ENCODE data around the gene COL23A1.
A peak's percentile ranks its signal among the peaks of the same experiment; 100 is the strongest.

Gene COL23A1

DNA sequence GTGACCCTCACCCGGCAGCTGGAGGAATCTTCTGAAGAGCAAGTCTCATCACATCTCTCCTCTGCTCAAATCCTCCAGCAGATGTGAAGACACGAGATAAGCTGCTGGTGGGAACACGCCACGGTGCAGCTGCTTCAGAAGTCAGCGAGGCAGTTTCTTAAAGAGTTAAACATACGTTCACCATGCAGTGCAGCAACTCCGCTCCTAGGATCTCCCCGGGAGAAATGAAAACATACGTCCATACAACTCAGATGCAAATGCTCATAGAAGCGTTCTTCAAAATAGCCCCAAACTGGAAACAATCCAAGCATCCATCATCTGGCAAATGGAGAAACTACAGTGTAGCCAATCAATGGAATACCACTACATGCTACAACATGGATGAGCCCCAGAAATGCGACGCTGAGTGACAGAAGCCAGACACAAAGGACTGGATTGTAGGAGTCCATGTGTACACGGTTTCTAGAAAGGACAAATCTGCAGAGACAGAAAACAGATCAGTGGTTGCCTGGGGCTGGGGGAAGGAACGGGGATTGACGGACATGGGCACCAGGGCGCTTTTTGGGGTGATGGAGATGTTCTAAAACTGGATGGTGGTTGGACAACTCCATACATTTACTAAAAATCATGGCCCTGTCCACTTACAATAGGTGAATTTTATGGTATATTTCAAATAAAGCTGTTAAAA is 150.6 kb downstream of the COL23A1 start:
- DNase-seq (ENCODE audit: low spot score) (no peak), FAIRE-seq (no peak)

DNA sequence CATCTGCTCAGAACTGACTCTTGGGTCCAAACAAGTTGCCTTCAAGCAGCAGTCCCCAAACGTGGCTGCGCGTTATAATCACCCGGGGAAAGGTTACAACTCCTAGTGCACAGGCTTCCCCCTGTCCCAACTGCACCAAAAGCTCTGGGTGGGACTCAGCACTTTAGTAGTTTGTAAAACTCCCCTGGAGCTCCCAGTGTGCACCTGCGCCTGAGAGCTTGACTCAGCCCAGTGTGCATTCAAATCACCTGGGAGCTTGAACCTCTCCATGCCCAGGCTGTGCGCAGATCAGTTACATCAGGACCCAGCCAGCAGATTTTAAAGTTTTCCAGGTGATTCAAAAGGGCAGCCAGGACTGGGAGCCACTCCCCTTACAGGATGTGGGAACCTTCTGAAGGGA is 151.4 kb downstream of the COL23A1 start:
- DNase-seq (ENCODE audit: low spot score) (no peak), FAIRE-seq (no peak)

DNA sequence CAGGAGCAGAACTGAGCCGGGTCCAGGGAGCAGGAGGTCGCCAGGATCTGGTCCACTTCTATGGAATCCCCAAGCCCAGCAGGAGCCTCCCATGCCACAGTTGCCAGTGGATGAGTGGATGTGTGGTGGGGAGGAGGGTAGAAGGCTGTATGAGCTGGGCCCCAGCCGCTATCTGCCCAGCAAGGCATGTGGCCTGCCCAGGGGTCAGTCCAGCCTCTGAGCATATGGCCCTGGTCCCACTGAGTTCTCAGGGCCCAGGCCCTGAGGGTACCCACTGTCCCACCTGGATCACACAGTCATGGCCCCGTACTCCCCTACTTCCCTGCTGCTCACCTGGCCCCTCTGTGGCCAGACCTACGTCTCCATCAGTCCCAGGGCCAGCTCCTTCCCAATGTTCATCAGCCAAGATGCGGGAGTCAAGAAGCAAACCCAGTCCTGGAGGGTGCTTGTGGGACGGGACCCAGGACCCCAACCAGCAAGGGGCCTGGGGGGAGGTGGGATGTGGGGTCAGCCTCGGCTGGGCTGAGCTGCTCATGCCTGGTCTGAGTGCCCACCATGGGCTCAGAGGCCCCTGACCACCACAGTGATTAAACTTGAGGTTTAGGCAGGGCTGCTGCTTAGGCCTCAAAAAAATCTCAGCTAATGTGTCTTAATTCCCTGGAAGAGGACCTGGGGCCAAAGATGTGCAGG is 152.7 kb downstream of the COL23A1 start:
- DNase-seq (ENCODE audit: low spot score) (no peak), FAIRE-seq (no peak)

DNA sequence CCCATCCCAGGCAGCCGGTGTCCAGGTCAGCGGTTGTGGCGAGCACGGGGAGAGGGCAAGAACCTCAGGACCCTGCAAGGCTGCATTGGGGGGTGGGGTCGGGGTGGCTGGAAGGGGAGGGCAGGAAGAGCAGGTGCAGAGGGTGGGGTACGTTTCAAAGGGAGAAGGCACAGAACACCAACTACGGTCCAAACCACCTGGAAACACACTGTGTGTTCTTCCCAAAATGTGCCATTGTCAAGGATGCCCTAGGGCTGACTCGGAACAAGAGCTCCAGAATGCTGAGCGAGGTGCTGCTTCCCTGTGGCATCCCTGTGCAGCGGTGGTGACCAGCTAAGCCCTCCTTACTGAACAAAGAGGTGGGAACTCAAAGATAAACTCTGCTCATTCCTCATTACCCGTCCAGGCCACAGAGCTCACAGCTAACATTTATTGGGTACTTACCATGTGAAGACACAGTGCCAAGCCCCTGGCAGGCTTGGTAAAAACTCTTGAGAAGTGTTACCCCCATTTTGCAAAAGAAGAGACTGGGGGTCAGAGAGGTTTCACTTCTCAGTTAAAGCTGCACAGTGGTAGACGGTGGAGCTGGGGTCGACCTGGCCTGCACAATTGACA is 153.8 kb downstream of the COL23A1 start:
- FAIRE-seq (no peak), DNase-seq (ENCODE audit: low spot score) (no peak)

DNA sequence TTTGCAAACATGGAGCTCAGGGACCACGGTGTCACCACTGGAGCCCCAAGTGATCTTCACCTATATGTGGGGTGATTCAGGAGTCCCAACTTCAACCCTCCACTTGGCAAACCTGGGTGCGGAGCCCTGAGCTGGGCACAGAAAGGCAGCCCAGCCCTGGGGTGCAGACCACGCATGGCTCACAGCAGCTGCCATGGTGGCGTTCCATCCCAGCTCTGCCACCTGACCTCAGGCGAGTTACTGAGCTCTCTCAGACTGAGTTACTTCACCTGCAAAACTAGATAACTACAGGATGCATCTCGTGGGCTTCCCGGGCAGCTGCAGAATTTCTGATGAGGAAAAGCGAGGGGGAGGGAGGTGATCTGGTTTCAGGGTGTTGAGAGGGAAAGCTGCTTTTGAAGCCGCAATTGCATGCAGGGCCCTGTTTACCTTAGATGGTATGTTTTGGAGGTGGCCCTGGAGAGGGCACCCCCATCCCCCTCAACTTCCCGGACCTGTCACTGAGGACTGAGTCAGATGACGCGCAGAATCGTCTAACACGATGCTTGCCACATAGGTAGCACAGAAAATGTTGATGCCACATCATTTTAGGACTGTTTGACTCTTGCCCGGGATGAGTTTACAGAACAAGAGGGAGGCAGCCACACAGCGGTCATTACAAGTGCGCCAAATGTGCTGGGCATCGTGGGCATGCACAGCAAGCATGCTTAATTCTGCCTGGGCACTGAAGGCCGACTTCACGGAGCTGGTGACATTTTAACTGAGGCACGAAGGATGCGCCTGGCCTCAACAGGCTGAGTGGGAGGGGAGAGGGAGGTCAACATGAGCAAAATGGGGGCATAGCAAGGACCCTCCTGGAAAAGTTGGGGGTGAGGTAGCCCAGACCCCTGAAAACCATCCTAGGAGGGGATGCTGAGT is 154.6 kb downstream of the COL23A1 start:
- FAIRE-seq, result no peak
- DNase-seq (ENCODE audit: low spot score), result no peak

DNA sequence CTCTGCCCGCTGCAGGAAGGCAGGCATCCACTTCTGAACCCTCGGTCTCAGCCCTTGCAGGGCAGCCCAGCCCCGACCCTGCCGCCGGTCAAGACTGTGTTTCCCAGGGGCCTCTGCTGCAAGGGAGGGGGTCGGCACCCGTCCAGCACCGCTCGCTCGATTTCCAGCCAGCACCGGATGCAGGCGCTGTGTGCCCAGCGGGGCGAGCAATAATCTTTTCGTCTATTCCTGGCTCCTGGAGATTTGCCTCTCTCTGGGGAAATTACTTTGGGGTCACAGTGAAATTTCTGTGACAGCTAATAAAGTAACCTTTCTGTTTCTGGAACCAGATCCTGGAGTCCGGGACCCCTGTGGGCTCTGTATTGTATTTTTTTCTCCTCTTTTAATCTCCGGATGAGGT is 155.3 kb downstream of the COL23A1 start:
- FAIRE-seq (no peak), DNase-seq (ENCODE audit: low spot score) (no peak)

DNA sequence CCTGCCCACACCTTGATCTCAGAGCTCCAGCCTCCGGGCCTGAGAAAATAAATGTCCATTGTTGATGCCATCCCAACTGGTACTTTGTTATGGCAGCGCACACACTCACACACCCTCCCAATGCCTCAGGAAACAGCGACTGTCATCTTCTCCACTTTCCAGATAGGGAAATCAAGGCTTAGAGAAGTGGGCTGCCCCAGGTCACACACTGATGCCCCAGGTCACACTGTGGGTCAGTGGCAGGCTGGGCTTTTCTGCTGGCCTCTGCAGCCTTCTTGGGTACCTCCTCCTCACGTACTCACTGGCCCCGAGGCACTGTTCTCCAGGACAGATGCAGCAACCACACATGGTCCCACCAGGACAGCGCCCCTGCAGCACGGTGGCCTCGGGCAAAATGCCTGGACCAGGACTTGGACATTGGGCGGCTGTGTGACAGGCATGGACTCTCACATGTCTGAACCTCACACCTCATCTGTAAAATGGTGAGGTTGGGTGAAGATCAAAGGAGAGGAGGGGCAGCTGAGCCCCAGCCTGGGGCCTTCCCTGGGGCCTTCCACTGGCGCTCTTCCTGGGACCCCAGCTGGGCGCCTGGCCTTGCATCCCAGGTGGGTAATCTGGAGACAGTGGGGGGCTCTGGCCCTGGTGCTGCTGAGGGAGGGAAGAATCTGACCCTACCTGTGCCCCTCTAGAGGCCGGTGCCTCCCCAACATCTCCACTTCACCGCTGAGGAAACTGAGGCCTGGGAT is 156.0 kb downstream of the COL23A1 start:
- FAIRE-seq, result no peak
- no peak for DNase-seq (ENCODE audit: low spot score)

DNA sequence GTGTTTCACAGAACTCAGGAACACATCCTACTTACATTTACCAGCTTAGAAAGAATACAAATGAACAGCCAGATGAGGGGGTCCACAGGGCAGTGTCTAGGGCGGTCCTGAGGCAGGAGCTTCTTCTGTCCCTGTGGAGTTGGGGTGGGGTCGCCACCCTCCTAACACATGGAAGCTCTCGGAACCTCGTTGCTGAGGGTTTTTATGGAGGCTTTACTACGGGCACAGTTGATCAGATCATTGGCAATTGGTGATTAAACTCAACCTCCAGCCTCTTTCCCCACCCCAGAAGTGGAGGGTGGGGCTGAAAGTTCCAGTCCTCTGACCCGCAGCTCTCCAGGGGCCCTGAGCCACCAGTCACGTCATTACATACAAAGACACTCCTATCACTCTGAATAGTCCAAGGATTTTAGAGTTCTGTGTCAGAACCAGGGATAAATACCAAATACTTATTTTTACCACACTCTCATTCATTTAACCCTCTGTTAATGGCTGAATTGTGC is 156.9 kb downstream of the COL23A1 start:
- DNase-seq (ENCODE audit: low spot score), result no peak
- no peak for FAIRE-seq

DNA sequence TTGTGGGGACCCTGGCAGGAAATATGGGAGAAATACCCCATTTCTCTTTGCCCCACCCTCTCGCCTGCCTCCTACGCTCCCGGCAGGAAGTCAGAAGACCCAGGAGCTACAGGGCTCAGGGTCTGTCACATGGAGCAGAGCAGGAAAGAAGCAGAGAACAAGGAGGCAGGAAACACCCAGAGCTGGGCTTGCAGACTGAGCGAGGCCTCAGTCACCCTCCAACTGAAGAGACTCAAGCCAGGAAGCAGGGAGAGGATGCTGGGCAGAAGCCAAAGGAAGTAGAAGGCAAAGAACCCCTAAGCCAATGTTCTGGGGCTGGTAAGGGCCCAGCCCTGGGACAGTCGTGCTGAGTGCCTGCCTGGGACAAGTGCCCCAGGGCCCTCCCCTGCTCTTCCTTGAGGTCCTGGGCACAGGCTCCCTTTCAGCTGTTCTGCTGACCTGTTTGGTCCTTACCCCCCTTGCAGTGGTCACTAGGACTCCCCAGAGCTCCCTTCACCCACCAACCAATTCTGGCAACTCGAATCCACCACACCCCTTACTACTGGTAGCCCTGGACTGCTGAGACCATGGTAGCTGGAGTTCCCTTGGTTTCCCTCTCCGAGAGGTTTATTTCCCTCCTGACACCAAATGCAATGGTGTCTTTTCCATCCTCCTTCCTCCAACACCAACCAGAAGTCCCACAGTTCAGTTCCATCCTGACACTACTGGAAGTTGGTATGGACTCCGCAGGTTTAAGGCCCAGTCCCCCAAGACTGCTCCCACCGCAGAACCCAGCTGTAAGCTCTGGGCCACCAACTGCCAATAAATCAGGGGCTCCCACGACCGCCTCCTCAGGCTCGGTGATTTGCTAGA is 157.5 kb downstream of the COL23A1 start:
- FAIRE-seq (no peak), DNase-seq (ENCODE audit: low spot score) (peak; percentile 25)

DNA sequence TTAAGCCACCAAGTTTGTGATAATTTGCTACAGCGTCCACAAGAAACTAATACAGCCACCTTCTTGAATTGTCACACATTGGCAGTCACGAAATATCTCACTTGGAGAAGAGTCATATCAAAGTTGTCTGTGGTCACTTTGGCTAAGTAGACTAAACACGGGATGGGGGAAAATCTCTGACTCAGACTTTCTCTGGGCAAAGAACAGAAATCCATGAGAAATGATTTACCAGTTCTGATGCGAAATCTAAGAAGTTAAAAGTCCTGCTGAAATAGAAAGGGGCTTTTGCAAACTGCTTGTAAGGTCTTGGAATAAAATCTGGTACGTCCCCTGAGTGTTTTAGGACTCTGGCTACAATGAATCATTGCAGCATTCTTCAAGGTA is 158.4 kb downstream of the COL23A1 start:
- peak; percentile 85 for DNase-seq (ENCODE audit: low spot score)
- FAIRE-seq, result peak; percentile 97

DNA sequence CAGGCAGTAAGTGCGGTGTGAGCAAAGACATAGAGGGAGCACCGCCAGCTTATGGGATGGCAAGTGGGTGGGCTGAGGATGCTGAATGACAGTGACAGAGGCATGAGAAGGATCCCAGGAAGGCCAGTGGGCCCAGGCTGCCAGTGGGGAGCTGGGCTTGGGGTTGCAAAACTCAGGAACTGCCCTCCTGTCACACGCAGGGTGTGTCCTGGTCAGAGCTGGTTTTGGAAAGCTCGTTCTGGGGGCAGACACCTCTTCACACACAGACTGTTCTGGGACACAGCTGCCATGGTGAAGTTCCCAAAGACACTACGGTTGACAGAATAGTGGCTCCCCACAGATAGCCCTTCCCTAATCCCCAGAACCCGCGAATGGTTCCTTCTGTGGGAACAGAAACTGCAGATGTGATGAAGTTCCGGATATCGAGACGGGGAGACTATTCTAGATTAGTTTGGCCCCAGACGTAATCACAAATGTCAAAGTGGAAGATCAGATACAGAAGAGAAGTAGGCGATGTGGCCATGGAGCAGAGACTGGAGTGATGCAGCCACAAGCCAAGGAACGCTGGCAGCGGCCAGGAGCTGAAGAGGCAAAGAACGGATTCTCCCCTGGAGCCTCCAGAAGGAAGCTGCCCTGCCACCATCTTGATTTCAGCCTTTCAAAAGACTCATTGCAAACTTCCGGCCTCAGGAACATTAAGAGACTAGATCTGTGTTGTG is 159.0 kb downstream of the COL23A1 start:
- no peak for FAIRE-seq
- no peak for DNase-seq (ENCODE audit: low spot score)

DNA sequence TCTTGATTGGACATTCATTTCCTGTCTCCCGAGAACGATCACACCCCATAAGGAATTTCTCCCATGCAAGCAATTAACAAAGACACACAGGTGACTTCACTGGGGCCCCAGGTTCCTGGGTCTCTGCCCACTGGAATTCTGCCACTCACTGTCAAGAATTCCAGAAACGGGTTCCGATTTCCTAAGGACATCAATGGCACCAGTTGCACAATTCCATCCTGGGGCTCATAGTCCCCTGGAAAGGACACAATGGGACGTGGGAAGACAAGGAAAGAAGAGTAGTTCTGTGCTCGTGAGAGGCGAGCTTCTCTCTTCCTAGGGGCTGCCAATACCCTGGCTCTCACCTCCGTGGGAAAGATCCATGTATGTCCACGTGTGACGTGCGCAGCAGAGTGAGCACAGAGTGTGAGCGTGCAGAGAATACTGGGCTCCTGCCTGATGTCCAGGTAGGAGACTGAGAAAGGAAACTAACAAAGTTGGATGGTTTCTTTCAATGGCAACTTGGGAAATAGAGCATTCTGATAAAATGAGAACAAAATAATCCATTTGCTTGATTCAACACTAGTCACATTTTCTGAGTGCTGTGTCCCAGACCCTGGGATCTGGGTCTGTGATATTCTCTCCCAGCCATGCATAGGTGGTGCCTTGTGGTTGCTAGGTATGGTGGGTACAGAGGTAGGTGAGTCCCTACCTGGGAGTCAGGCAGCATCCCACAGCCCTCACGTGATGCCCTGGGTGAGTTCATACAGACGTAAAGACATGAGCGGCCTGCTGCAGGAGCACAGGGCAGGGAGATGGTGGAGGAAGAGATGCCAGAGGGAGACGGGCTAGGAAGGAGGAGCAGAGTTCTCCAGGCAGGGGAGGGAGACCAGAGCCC is 159.8 kb downstream of the COL23A1 start:
- FAIRE-seq (no peak), DNase-seq (ENCODE audit: low spot score) (no peak)

DNA sequence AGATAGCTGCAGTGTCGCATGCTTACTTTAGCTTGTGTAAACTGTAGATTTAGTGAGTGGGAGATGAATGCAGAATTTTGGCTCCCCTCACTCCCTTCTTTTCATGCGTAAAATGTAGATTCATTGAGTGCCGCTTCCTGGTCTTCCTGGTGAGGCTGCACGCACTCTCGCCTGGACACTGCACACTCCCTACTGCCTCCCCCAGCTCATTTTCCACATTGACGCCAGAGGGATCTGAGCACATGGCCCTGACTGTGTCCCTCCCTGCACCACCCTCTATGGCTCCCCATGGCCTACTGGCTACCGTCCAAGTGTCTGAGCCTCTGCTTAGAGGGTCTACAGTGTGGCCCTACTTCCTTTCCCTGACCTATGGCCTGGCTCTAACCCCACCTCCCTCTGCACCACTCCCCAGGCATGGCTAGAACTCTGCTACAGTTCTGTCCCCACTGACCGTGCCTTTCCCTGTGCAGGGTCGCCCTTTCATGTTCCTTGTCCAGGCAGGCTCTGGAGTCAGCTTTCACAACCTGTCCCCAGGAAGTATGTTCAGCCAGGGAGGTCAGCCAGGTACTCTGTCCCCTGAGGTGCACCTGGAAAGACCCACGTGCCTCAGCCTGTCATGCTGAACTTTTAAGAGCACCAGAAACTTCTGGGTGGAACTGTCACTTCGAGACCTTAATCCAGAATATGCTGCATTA is 160.6 kb downstream of the COL23A1 start:
- DNase-seq (ENCODE audit: low spot score), result no peak

DNA sequence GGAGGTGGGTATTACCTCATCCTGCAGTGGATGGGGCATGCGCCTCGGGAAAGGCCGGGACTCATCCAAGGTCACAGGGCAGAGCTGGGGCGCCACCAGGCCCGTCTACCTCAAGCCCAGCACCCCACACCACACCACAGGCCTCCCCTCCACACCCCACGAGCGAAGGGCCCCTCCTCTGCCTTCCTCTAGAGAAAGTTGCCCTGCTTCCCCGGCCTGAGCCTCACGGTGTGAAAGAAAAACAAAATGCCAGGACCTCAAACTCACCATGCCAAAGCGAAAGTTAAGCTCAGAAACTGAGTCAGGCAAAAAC is 161.1 kb downstream of the COL23A1 start:
- DNase-seq (ENCODE audit: low spot score), result no peak
- no peak for FAIRE-seq

More for the DNA sequence above, 160.6 kb downstream of the COL23A1 start:
- no peak for FAIRE-seq

DNA sequence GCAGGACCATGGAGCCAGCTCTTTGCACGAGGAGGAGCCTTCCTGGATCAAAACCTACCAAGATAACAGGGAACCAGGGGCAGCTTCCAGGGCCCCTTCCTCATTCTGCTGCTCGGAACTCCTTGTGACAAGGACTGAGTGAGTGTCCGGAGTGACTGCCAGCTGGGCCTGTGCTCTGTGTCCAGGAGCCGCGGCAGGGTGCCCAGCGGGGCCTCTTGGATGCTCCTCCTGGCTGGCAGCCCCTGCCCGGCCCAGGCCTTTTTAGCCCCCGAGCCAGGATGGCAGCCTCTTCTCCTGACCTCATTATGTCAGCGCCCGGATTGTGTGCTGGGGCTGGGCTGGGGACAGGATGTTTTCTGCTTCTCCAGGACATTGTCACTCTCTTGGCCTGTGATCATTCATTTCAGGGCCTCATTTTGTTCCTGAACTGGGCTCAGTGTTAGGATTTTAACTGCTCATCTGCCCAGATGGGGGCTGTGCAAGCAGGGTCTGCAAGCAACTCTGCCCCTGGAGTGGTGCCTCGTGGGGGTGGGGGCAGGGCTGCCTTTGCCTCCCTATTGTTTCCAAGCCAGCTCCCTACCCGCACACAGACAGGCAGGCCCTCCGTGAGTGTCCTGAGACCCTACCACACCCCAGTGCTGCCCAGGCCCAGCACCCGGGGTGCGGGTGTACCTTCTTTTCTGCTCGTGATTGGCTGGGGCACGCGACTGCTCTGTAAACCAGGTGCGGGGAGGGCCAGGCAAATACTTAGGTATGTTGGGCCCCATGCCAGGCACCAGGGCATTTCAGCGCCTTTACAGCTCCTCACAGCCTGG is 161.6 kb downstream of the COL23A1 start:
- FAIRE-seq (no peak), DNase-seq (ENCODE audit: low spot score) (no peak)

DNA sequence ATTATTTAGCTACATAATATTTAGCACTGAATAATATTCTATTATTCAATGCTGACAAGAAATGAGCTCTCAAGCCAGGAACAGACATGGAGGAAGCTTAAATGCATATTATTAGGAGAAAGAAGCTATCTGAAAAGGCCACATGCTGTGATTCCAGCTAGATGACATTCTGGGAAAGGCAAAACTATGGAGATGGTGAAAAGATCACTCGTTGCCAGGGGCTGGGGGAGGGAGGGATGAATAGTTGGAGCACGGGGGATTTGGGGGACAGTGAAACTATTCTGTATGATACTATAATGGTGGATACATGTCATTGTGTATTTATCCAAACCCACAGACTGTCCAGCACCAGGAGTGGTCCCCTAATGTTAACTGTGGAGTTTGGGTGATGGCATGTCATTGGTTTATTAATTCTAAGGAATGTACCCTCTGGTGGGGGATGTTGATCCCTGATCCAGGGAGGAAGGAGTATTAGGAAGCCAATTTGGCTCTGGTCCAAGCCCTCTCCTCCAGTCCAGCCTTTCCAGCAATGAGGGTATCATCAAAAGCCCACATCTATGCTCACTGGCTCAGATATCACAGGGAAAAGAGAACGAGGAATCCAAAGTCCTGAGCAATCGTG is 162.5 kb downstream of the COL23A1 start:
- FAIRE-seq (no peak), DNase-seq (ENCODE audit: low spot score) (no peak)

All from RCC 7860 (cell line).